HG03571 (cell line): ENCODE data around the gene SNX19.
"Not testable (repeated sequence)": the region's sequence is repeated elsewhere in the genome, so short reads cannot be mapped to it uniquely, and the experiment has no call there.

Experiments used
- ATAC-seq: cut with Tn5 transposase; IDR thresholded peaks from one replicate; pipeline ENCODE4 v1.9.1; 2021; ENCODE audit not compliant: unreplicated experiment

The SNX19 gene

DNA sequence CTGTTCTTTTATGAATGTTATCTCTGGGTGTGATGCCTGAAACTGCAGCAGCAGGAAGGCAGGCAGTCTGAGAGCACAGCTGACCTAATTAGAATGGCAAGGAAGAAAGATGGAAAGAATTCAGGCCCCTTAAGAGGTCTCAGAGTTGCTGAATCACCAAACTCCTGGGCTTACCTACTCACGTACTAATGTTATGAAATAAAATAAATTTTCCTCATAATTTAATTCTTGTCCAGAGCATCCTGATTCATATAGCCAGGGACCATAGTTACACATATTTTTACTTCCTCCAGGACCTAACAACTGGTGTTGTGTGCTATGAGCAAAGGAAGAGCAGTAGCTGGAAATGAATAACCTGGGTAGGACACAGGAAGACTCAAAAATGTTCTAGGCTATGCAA, 41.9 kb downstream of the SNX19 start:
- ATAC-seq = no peak

DNA sequence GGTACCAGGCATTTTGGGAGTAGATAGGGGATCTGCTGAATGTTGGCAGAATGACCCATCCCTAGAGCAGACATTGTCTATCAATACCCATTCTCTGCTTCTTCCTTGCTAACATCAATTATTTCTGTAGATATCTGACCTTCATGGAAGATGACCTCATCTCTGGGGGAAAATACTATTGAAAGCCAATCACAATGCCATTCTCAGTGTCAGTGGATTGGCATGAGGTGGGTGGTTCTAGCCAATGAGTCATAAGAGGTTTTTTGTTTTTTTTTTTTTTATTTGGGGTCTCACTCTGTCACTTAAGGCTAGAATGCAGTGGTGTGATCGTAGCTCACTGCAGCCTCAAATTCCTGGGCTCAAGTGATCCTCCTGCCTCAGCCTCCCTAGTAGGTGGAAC, 42.5 kb downstream of the SNX19 start:
- ATAC-seq = no peak

DNA sequence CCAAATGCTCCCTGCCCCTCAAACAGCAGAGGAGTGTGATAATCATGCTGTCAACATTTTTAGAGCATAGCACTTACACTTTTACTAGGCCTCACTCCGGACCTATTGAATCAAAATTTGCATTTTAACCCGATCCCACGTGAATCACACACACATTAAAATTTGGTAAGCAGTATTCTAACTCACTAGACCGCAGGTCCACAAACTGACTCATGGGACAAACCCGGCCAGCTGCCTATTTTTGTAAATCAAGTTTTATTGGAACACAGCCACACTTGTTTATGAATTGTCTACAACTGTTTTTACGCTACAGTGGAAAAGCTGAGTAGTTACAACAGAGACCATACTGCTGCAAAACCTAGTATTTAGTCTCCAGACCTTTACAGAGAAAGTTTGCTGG, 43.3 kb downstream of the SNX19 start:
- ATAC-seq = no peak

DNA sequence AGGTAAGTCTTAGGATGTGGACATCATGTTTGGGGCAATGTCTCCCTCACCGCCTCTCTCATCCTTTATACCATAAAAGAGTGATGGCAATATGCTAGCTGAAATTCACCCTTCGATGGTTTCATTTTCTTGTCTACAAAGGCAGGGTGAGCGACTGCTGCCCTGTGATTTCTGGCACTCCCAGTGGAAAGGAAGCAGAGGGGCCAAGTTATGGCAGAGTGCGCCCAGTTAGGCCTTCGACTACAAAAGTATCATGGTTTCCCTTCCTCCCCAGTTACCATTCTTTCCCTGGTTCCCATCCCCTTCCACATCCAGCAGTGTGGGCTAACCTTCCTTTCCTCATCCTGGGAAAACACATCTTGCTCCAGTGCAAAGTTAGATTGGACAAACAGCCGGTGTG, 43.8 kb downstream of the SNX19 start:
- no peak for ATAC-seq

DNA sequence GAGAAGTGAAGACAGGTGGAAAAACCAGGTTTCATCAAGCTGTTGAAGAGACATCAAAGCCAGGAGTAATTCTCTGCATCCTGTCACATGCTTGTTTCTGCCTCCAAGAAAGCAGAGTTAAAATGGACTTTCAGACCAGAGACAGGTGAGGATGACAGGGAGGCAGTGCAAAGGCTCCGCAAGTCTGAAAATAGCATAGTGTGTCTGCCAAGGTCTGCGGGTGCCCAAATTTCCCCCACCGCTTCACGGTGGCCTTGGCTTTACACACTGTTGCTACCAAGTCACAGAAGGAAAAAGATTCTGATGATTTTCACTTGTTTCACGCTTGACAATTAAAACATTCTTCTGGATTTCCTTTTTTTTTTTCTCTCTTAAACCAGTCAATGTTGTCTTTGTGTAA, 44.2 kb downstream of the SNX19 start:
- ATAC-seq = no peak

DNA sequence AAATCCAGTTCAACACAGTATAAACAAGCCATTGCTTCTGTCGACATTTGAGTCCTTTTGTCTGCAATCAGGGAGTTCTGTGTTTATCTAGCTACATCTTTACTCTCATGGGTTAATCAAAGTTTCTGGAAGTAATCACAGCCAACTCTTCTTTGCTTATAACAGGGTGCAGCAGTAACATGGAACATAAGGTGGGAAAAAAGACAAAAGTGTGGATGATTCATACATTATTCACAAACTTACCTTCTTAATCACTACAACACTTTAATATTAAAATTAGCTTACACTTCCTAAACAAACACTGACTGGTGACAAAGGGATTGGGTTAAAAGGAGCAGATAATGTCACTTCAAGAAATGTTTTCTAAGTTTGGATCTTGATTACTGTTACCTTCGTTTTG, 44.7 kb downstream of the SNX19 start:
- no peak for ATAC-seq

DNA sequence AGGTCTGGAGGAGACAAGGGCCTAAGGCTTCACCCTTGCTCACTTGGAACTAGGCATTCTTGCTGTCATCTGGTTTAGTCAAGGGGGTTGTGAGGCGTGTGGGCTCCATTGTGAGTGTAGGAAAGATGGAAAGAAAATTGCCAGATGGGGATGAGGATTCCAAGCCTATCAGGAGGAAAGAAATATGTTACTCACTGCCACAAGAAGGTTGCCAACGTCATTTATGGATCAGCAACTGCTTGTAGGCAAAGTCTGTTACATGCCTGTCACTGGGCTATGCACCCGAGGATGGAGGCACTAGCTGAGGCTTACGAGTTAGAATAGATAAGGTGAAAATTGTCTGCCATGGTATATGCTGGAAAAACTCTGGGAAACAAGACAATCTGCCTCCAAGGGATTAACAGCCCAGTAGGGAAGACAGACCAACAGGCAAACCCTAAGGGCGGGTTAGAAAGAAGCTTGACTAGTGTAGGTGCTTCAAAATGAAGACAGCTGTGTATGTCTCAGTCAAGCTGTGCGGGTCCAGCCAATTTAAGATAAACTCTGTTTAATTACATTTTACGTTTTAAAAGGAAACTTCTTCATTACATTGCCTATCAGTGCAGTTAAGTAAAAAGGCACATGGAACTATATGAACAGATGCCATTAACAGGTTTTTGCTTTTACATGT, 47.4 kb downstream of the SNX19 start:
- no peak for ATAC-seq

DNA sequence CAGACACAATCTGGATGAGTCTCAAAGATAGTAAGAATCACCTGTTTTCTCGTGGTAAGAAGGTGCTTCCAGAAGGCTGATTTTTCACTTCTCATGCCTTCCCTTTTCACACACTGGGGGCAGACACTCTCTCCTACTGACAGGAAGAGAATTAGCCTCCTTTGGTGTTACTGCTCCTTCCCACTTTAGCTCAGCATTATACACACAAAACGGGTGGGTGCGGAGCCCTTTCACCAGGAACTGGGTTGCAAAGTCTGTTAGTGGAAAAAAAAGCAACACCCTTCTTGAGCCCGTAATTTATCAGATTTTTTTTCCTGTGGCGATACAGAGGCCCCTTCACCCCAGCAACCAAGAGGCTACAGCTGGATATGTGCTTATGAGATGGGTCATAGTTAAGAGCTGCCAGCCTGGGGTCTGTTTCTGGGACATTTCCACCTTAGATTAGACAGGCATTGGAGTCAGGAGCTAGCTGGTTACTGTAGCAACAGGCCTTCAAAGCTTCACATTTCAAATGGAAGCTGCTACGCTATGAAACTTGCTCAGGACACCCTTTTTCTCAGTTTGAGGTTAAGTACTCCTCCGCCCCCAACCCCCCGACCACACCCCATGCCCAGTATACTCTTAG, 48.1 kb downstream of the SNX19 start:
- no peak for ATAC-seq

DNA sequence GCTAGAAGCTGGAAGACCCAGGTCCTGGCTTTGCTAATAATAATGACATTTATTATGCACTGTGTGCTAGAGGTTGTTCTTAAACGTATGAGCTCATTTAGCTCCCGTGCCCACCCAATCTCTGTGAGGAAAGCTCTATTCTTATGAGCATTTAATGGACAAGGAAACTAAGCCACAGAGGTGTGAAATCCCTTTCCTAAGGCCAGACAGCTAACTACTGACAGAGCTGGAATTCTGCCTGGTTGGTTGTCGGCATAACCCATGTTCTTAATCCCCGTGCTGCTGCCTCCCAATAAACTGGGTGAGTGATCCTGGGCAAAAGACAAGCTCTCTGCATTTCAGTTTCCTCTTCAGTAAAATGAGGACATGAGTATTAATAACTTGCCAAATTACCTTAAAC, 49.4 kb downstream of the SNX19 start:
- ATAC-seq = no peak

DNA sequence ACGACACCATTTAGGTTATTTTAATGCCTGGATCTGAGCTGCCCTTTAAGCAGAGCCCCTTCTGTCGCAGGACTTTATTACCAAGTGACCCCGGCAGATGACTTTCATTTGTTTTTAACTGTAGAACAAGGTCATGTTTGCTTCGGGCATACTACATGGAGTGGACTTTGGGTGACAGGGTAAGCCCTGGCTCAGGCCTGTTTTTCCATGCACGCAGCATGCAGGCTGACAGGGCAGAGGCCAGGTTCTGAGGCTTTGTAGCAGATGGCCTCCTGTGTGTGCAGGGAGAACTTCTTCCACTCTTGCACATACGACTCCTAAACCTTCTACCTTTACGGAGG, 50.5 kb downstream of the SNX19 start:
- no peak for ATAC-seq

DNA sequence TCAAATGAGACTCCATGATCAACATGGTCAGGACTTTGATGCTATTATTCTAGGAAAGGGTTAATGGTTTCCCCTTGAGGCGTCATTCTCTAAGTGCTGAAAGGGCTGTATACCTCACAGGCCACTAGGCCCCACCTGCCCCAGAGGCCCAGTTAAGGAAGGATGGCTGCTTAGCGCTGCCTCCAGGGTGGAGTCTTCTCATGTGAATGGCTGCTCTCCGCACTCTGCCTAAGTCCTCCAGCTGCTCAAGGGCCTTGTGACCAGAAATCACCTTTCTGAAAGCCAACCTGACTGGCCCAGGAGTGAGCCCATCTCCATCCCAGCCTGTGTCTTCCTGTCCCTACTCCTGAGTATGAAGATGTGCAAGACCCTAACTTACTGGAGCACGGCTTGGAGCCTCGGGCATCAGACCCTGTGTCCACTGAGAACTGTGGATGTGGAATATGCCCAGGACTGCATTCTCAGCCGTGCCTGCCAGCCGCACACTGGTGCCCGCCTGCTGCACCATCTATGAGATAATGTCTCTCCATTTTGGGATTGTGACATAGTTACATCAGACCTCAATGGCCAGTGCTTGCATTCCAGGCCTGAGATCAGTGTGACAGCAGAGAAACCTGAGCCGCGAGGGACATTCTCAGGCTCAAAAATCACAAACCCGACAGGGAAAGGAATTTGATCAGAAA, 51.0 kb downstream of the SNX19 start:
- no peak for ATAC-seq

DNA sequence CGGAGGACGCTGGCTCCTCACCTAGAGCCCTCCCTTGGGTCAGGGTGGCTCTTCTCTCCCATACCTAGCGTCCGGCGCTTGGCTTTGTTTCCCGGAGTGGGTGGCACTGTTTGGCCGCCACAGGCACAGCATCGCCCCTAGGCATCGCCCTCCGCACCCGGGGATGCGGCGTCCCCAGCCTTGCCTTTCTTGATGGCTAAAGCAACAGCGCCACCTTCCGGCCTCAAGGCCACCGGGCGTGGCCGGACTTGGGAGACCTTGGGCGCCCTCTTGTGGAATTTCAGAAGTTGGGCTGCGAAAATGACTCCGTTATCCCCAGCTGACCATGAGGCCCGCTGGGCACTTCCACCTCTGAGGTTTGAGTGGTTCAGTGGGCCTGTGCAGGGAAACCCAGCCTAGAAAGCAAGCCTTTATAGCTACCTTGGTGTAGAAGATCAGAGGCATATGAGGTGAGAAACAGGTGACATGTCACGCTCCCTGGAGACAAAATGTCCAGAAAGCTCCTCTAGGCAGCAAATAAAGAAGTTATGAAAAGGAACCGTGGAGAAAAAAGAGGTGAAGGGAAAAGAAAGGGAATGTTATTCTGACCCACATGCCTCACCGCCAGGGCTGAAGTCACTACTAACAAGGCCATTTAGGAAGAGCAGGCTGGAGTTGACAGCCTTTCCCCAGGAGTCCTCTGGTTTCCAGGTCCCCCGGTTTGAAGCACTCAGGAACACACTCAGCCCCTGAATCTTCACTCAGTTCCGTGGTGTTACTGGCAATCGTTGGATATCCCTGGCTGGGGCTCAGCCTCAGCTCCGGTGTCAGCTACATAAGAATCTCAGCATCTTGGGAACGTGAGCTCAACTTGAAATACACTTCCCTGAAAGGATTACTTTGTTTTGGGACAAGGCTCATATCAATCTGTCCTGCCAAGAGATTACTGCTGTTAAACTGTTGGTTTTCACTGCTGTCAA, 54.1 kb downstream of the SNX19 start:
- ATAC-seq = peak; percentile 70

DNA sequence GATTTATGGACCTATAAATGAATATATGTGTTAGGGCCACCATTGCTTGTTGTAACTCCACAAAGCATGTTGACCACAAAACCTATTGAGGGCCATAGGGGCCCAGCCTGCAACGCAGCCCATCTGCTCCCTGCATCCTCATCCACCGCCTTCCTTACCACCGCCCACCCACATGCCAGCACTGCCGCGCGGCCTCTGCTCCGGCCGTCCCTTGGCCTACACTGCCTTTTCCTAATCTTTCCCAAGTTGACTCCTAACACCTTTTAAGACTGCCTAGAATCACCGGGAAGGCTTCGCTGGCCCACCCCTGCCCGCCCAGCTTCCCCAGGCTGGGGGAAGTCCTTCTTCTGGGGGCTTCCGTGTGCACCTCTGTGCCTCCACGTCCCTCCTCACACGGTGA, 55.0 kb downstream of the SNX19 start:
- ATAC-seq = no peak

DNA sequence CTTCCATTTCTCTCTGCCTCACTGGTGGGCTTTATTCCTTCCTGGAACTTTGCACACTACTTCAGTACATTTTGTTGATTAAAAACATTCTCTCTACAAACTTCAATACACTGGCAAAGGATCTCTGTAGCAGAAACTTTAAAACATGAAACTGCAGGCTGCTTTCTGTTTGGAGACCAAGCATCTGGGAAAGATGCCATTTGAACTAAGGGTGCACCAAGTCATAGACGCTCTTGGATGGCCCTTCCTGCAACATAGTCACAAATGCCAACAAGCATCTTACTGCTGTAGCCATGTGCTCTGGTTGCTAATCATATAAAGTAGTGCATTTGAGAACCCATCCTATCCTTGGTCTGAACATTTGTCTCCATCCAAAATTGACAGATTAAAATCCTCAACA, 56.4 kb downstream of the SNX19 start:
- ATAC-seq = no peak

DNA sequence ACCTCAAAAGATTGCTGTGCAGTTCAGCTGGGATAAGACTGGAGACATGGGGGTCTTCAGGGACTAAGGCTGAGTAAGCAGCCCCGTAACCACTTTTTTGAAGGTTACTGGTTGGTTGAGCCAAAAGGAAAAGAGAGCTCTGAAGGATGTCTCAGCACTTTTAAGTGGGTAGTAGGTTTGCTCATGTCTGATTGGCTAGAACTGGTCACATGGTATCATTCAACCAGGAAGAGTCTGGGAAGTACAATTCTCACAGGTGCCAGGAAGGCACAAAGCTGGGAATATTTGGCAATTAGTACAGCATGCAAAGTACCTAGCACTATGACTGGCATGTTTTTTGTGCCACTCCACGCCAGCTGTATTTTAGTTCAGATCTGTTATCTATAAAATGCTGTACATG, 58.1 kb downstream of the SNX19 start:
- no peak for ATAC-seq

DNA sequence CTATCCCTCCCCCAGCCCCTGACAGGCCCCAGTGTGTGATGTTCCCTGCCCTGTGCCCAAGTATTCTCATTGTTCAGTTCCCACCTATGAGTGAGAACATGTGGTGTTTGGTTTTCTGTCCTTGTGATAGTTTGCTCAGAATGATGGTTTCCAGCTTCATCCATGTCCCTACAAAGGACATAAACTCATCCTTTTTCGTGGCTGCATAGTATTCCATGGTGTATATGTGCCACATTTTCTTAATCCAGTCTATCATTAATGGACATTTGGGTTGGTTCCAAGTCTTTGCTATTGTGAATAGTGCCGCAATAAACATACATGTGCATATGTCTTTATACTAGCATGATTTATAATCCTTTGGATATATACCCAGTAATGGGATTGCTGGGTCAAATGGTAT, 60.6 kb downstream of the SNX19 start:
- not testable (repeated sequence) for ATAC-seq

DNA sequence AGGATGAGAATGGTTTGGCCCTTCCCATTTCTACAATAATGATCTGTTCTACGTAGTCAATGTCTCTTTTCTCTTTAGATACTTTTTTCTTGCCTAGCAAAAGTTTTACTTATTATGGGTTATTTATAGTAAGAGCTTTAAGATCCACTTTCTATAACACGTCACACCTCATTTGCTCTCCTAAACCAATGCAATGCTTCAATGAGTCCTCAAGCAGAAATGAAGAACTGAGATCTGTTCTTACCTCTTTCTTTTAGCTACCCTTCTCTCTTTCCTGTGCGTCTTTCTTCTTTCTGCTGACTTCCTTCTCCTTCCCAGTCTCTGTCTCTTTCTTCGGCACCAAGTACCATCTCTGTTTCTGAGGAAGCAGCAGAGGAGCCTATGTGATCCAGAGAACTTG, 61.8 kb downstream of the SNX19 start:
- peak; percentile 61 for ATAC-seq

DNA sequence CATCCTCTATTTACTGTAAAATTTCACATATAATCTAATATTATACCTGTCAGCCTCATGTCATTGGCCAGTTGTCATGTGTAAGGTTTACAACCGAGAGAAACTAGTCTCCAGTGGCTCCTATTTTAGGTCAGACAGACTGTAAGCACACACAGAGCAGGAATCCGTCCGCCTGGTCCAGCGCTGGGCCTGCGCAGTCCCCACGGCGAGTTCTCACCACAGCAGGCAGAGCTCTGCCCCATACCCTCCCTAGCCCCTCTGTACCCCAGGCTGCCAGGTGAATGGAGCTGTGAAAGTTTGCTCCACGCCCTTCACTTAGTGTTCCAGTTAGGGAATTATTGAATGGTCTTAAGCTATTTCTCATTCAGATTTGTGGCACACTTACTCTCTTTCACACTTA, 63.7 kb downstream of the SNX19 start:
- no peak for ATAC-seq

DNA sequence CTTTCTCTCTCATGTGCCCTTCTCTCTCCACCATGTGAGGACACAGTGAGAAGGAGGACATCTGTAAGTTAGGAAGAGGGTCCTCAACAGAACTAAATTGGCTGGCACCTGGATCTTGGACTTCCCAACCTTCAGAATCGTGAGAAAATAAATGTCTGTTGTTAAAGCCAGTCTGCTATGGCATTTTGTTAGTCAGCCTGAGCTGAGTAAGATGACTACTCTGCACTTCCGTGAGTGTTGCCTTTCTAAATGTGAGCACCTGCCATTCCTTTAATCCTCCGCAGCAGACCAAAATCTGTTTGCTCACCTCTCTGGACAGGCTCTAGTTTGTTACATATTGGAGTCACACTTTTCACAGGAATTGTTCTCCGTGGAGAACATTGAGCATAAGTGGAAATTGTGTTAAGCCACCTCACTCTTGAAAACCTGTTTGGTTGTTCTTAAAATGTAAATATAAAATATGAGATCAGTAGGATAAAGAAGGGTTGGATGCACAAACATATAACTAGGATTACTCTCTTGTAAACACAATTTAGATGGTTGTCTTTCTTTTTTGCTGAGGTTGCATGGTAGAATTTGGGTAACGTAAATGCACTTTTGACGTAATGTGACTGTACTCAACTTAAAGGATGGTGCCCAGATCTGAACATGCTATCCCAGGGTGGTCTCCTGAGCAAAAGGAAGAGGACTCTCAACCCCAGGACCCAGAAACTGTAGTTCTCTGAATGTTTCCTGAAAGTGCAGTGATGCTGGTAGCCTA, 65.9 kb downstream of the SNX19 start:
- no peak for ATAC-seq

DNA sequence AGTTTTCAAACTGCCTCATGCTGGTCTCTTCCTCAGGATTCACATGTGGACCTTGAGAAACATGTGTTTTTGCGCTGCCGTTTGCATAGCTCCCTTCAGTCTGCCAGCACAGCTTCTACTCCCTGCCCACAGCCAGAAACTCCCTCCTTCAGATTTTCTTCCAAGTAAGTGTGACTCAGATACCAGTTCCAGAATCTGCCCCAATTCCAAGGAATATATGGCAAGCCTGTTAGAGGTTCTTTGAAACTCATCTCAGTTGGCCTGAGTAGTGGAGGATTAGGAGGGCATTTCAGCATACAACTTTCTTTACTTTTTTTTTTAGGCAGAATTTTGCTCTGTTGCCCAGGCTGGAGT, 67.1 kb downstream of the SNX19 start:
- ATAC-seq = no peak
